ENCODE data around the gene TAMALIN.
"Not testable (repeated sequence)": the region's sequence is repeated elsewhere in the genome, so short reads cannot be mapped to it uniquely, and the experiment has no call there.

Gene TAMALIN

DNA sequence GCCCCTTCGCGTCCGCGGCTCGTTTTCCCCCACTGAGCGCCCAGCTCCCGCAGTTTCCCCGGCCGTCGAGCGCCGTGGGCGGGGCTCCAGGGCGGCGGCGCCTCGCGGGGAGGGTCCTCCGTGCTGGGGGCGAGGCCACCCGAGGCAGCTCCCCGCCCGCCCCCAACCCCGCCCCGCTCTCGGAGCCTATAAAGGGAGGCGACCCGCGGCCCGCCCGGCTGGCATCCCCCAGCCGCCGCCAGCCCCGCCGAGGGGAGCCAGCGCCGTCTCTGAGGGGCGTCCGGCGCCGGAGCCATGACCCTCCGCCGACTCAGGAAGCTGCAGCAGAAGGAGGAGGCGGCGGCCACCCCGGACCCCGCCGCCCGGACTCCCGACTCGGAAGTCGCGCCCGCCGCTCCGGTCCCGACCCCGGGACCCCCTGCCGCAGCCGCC lies at the start of gene TAMALIN:
TAMALIN (plus strand) TSS at position 221 of the 432 bp plus-strand sequence; CDS start at position 295, 74 bp downstream.
- peak; percentile 86 to 87 for DNase-seq

DNA sequence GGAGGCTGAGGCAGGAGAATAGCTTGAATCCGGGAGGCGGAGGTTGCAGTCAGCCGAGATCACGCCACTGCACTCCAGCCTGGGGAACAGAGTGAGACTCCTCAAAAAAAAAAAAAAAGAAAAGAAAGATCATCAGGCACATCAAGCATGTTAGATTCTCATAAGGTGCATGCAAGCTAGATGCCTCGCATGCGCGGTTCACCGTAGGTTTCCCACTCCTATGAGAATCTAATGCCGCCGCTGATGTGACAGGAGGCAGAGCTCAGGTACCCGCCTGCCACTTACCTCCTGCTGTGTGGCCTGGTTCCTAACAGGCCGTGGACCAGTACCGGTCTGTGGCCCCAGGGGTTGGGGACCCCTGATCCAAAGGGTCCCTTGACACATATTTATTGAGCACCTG lies 48.2 kb upstream of the TAMALIN start:
- no peak for DNase-seq

DNA sequence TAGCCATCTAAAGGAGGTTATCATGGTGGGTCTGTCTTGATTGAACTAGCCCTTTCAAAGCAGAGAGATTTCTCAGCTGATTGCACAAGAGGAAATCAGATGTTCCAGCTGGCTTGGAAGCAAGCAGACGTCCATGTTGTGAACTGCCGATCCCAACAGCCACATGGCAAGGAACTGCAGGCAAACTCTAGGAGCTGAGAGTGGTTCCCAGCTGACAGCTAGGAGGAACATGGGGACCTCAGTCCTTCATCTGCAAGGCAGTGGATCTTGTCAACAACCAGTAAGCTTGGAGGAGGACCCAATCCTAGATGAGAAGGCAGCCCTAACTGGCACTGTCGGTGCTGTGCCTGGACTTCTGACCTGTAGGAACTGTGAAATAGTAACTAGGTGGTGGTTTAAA lies 47.5 kb upstream of the TAMALIN start:
- DNase-seq, result no peak

DNA sequence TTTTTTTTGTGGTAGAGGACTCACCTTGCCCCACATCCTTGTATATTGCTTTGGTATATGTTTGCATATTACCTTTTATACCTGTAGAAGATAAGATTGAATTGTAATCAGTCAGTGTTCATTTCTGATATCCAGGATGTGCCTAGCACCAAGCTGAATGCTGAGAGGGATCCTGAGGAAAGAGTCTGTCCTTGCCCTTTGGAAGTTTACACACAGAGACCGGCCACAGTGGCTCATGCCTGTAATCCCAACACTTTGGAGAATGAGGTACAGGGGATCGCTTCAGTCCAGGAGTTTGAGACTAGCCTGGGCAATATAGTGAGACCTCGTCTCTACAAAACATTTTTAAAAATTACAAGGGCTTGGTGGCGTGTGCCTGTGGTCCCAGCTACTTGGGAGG lies 46.8 kb upstream of the TAMALIN start:
- no peak for DNase-seq

DNA sequence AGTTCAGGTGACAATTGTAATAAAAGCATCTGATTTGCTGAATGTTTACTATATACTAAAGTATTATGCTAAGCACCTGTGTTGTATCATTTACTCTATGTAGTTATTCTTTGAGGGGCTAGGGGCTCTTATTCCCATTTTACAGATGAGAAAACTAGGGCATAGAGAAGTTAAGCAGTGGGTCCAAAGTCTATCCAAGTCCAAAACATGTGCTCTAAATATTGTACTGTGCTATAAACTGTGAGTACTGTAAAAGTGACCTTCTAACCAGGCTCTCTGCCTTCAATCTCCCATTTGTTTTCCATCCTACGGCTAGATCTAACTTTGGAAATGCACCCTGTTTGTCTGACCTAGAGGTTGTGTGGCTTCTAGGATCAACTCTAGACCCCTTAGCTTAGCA lies 46.3 kb upstream of the TAMALIN start:
- DNase-seq, result no peak

DNA sequence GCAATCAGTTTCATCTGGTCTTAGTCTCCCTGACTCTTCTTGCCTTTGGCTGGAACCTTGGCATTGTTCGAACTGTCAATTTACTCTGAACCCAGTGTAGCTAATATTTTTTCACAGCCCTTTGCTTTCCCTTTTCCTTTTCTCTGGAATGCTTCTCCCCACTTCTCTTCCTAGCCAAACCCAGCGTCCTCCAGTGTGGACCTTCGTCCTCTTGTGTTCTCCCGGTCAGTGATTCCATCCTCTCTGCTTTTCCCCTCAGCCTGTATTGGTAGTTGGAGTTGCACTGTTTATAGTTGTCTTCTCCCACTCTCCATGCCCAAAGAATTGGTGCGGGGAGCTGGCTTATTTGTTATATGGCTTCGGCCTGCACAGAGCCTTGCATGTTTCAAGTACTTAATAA lies 45.9 kb upstream of the TAMALIN start:
- no peak for DNase-seq

DNA sequence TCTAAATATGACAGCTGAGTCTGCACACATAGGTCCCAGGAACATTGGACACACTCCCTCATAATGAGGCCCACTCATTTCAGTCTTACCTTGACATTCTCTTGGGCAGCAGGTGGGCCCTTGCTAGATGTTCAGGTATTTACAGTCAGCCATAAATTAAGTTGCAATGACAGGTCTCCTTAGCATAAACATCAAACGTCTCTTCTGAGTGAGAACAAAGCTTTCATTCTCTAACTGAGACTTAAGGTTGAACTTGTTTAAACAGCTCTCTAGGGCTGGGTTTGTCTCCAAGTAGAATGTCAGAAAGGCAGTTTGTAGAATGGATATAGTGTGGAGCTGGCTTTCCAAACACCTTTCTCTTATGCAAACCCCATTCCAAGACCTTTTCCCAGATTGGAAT lies 44.9 kb upstream of the TAMALIN start:
- no peak for DNase-seq

DNA sequence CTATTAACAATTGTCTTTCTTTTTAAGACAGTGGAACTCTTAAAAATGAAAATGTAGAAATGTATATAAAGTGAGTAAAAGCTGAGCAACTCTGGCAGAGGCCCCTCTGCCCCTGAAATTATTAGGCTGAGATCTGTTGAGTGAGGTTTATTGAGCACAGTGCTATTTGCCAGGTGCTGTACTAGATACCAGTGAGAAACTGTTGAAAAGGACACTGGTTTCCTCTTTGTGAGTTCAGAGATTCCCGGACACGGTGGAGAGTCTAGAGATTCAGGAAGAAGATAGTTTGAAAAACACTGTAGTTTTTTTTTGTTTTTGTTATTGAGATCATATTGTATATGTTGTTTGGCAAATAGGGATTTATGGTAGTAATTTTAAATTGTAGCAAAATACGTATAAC lies 44.0 kb upstream of the TAMALIN start:
- no peak for DNase-seq

DNA sequence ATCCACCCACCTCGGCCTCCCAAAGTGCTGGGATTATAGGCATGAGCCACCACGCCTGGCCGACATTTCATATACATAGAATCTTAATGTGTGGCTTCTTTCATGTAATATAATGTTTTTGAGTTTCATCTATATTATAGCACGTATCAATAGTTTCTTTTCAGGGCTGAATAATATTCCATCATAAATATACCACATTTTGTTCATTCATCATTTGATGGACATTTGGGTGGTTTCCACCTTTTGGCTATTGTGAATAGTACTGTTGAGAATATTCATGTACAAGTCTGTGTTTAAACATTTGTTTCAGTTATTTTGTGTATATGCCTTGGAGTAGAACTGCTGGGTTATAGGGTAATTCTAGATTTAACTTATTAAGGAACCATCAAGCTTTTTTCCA lies 43.3 kb upstream of the TAMALIN start:
- DNase-seq, result no peak

DNA sequence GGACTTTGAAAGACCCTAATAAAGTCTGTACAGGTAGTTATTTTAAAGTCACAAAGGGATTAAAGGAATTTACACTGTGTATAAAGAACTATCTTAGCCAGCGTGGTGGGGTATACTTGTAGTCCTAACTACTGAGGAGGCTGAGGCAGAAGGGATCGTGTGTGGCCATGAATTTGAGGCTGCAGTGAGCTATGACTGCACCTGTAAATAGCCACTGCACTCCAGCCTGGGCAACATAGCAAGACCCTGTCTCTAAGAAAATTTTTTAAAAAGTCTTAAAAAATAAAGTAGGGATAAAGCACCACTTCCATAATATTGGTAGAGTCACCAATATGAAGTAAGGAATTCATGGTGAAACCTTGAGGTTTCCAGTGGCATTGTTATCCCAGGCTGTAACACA lies 37.1 kb upstream of the TAMALIN start:
- DNase-seq, result no peak

DNA sequence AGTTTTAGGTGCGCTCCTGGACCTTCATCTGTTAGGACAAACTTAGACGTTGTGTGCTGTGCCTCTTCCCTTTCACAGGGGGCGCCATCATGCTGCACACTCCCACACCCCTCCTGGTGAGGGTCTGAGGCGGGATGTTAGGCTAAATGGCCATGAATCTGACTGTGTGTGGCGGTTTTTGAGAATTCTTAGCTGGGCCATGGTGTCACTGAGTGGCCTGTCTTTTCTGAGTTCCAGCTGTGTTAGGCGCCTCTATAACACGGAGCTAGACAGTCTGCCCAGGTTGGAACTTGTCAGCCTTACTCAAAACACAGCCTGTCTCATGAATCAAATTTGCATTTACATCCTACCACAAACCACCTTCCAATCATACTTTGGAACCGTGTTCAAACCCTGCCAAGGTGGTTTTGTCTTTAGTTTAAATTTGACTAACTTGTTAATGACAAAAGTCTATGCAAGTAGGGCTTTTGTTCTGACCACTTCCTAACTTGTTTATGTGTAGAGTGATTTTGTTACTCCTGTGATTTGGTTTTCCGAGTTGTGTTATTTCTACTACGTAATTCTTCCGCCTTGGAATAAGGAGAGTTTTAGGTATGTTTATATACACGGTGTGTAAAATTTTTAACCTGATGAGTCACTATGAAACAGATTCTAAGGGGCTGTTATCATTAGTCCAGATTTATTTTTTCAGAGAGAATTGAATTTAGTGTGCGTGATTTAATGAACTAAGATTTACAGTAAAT lies 35.7 kb upstream of the TAMALIN start:
- peak; percentile 26 to 57 for DNase-seq

DNA sequence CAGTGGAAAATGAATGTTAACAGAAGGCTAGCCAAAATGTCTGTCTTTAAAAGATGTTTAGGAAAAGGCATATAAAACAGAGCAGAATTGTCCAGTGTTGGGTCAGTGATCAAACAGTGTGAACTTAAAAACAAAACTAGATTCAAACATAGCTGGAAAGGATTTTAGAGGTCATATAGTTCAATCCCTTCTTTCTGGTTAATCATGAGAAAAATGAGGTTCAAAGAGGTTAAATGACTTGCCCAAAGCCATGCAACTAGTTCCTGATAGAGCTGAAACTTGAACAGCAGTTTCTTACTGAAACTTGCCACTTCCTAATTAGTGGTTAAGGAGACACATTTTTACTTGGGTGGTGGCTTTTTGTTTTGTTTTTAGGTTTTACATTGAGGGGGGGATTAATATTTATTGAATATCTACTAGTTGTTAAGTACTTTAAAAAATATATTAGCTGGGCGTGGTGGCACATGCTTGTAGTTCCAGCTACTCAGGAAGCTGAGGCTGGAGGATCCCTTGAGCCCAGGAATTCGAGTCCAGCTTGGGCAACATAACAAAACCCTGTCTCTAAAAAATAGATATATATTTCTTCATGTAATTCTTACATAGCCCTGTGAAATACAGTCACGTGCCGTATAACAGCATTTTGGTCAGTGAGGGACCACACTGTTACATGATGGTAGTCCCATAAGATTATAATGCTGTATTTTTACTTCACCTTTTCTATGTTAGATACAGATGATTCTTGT lies 34.9 kb upstream of the TAMALIN start:
- peak in 1 of 2 donors; percentile 35 for DNase-seq

DNA sequence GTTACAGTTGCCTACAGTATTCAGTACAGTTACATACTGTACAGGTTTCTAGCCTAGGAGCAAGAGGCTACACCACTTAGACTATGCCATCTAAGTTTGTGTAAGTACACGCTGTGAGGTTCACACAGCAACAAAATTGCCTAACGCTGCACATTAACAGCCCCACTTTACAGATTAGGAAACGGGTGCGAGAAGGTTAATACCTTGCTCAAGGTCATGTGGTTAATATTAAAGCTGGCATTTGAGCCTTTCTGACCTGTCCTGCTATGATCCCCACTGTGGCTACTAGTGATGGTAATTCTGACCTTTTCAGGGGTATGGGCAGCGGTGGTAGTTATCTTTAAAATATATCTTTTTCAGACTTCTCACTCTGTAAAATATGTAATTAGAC lies 34.3 kb upstream of the TAMALIN start:
- no peak for DNase-seq

DNA sequence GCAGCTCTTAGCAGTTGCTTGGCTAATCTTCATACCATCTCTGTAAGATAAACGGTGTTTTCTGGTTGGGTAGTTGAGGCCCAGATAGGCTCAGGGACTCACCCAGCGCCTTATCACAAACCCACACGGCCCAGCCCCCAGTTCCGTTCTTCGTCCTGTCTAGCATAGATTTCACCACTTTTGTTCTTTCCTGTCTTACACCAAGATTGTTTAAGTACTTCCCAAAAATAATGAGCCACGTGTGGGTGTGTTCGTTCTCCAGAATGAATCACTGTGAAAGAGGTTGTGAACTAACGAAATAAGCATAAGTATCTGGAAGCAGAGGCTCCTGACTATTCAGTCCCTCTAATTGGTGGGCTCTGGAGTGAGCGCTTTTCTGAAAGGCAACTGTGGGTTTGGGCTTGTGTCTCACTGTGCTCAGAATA lies 33.9 kb upstream of the TAMALIN start:
- peak; percentile 62 to 77 for DNase-seq

DNA sequence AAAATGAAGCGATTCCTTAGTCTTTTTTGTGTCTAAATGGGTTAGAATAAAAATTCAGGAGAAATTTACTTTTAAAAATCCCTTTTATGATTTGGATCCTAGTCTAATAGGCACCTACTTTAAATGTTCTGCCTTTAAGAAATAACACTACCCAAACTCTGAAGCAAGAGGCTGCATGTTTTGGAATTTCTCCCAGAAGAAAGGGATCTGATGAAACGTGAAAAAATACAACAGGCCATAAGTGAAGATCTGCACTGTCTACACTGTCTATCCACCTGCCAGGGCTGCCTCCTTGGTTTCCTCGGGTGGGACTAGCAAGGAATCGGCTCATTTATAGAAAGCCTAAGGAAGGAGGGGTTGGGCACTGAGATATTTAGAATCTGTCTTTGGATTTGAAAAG lies 33.2 kb upstream of the TAMALIN start:
- DNase-seq, result no peak

DNA sequence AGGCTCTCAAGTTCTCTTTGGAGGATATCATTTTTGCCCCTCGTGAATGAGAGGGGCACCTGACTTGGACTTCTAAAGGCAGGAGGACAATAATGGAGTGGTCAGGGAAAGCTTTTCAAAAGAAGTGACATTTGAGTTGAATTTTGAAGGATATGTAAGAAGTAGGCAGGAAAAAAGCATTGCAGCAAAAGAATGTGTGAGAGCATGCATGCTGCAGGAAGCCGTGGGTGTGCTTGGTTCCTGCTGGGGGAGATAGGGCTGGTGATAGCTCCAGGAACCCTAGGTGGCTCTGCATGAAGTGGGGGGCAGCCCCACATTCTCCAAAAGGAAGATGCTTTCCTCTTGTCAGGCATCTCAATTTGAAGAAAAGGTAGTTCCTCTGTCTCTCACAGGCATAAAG lies 32.1 kb upstream of the TAMALIN start:
- DNase-seq, result no peak

DNA sequence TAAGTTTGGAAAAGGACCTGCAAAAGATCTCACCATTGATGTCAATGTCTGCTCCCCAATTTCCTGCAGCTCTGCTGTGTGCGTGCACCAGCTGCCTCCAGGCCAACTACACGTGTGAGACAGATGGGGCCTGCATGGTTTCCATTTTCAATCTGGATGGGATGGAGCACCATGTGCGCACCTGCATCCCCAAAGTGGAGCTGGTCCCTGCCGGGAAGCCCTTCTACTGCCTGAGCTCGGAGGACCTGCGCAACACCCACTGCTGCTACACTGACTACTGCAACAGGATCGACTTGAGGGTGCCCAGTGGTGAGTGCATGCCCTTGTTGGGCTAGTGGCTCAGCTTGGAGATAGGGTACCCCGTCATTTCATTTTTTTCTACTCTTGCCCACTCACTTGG lies 31.6 kb upstream of the TAMALIN start:
- DNase-seq, result no peak

DNA sequence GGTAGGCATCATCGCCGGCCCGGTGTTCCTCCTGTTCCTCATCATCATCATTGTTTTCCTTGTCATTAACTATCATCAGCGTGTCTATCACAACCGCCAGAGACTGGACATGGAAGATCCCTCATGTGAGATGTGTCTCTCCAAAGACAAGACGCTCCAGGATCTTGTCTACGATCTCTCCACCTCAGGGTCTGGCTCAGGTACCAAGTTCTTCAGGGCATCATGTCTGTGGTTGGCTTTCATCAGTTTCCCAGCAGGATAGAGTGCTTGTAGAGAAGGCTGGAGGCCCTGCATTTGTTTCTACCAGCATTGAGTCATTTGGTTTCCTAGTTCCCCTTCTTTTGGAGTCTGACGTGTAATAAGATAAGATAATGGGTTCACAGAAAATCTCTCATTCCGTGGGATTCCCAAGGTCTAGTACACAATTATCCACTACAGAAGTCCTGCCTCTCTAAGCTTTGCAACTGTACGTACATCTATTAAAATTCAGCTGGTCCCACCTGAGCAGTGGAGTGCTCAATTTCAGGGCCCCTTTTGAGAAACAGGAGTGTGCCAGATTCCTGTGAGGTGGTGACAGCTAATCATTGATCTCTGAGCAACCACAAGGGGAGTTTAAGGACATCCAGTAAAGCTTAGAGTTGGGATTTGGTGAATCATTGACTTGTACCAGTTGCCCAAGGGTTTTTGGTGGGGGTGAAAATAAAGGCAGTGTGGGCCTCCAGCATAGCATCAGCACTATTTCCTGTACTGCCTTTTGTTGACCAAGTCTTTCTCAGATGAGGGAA lies 30.2 kb upstream of the TAMALIN start:
- peak in 1 of 2 donors; percentile 25 for DNase-seq

DNA sequence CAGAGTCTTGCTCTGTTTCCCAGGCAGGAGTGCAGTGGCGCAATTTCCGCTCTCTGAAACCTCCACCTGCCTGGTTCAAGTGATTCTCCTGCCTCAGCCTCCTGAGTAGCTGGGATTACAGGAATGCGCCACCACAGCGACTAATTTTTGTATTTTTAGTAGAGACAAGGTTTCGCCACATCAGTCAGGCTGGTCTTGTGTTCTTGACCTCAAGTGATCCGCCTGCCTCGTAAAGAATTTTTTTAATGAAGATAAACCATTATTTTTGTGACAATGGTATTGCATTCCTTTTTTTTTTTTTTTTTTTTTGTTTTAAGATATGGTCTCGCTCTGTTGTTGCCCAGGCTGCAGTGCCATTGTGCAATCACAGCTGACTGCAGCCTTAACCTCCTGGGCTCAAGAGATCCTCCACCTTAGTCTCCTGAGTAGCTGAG lies 29.4 kb upstream of the TAMALIN start:
- no peak for DNase-seq

DNA sequence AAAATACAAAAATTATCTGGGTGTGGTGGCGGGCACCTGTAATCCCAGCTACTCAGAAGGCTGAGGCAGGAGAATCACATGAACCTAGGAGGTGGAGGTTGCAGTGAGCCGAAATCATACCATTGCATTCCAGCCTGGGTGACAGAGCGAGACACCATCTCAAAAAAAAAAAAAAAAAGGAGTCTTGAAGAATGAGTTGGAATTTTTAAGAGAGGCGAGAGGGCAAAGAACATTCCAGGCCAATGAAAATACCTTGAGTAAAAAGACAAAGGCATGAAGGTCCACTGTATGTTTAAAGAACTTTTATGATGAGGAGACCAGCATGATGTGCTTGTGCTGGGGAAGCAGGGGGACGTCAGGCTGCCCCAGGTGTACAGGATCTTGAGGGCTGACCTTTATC lies 27.4 kb upstream of the TAMALIN start:
- DNase-seq, result not testable (repeated sequence)

DNA sequence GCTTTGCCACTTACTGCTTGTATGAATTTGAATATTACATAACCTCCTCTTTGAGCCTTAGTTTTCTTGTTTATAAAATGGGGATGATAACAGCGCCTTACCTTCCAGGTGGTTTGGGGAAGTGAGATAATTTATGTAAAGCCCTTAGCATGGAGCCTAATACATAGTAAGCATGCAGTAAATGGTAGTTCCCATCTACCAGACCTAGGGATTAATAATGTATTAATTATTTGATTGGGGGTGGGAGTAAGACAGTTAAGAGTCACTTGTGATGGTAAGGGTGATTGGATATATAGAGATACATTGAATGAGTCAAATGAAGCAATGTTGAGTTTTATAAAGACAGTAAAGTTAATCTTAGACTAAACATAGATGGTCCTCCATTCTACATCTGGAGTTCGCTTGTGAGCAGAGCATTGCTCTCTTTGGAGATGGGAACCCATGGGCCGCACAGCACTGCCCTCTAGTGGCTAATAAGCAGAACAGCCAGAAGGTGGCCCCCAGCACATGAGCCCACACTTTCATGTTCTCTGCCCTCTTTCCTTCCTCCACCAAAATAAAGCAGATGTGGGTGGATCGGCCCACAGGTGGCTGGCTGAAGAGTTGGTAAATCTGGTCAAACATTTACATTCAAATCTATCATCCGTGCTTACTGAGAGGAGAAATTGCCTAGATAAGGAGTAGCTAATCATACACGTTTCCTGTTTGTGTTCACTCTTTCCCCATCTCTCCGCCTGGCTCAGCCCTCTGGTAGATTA lies 26.5 kb upstream of the TAMALIN start:
- DNase-seq, result peak; percentile 74 to 77

DNA sequence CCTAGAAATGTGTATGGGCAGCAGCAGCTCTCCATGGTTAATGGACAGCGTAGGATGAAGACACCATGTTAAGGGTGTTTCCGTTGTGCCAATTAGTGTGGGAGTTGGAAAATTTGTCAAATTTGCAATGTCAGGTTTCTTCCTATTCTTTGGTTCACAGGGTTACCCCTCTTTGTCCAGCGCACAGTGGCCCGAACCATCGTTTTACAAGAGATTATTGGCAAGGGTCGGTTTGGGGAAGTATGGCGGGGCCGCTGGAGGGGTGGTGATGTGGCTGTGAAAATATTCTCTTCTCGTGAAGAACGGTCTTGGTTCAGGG lies 26.0 kb upstream of the TAMALIN start:
- DNase-seq, result no peak

DNA sequence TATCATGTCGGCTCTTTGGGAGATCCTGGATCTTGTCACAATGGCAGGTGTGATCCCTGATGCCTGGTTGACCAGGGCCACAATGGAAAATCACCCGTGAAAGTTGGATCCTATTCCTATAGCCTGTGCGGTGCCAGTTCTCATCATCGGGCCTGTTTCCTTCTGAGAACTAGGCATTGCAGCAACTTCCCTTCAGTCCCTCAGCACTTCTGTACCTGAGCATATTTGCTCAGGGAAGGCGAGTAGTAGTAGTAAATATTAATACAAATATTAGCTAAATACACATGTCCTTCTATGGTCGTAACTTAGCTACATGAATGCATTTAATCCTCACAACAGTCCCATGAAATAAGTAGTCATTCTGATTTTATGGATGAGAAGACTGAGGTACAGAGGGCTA lies 22.1 kb upstream of the TAMALIN start:
- DNase-seq, result no peak

Measured in CD4-positive, alpha-beta T cell treated with Interleukin-4 for 1 hour (primary cell).